ENCODE data around the gene FCHSD2. TPM values are rescaled to one million over a fixed set of nuclear protein-coding genes. Genes with fewer than 3 reads are reported as not detected.
"Not testable (repeated sequence)": the region's sequence is repeated elsewhere in the genome, so short reads cannot be mapped to it uniquely, and the experiment has no call there.

FCHSD2 gene
- polyA plus RNA-seq, 3 donors from 2014 or later = 9.7 to 25.6 (median 11.9) TPM

- no peak for DNase-seq
- H3K27ac Mint-ChIP-seq = peak overlapping the region in 2 of 6 donors; percentile 25 to 41
- H3K36me3 Mint-ChIP-seq = peaks cover 0 to 11% (median 5%) of the 10 kb centered on the region in 3 donors
- H3K9me3 Mint-ChIP-seq = no peaks in the 10 kb centered on the region
- peaks cover 18 to 24% of the 10 kb centered on the region in 2 donors for H3K4me1 Mint-ChIP-seq
- peak overlapping the region in 1 of 5 donors; percentile 13 for H3K4me3 Mint-ChIP-seq
- peaks cover 0 to 2% (median 0%) of the 10 kb centered on the region in 3 donors for H3K27me3 Mint-ChIP-seq (ENCODE audit: low read depth in 3 of 3)
Measured at GRCh38 chr11:73034331-73034730, 107.8 kb downstream of the FCHSD2 start.

DNA sequence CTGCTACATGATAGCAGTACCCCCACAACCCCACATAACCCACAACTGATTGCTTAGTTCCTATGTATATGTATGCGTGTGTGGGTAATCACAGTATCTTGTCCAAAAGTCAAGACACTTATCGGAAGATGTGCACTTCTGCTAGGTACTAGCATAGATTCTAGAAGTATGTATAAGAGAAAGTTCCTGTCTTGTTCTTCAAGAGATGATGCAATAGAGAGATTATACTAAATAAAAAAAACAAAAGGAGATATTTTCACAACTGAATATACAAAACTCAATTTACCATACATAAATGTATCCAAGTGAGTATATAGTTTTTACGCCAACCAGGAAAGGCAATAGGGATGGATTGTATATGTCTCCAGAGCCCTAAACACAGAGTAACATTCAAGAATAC, 112.0 kb downstream of the FCHSD2 start:
- Mint-ChIP-seq H3K4me3 (no peak overlapping the region), H3K27ac (no peak overlapping the region), H3K4me1 (peaks cover 30 to 42% of the 10 kb centered on the region in 2 donors), H3K27me3 (ENCODE audit: low read depth in 3 of 3) (peaks cover 0 to 1% (median 1%) of the 10 kb centered on the region in 3 donors), H3K9me3 (peaks cover 3 to 21% (median 6%) of the 10 kb centered on the region in 6 donors), H3K36me3 (peaks cover 15 to 19% (median 17%) of the 10 kb centered on the region in 3 donors)
- no peak for DNase-seq

- H3K27me3 Mint-ChIP-seq (ENCODE audit: low read depth in 3 of 3) = peaks cover 0 to 1% (median 0%) of the 10 kb centered on the region in 3 donors
- peak overlapping the region in 1 of 6 donors; percentile 13 for H3K27ac Mint-ChIP-seq
- H3K9me3 Mint-ChIP-seq = peaks cover 8 to 28% (median 11%) of the 10 kb centered on the region in 6 donors
- no peak for DNase-seq
- H3K4me3 Mint-ChIP-seq = no peak overlapping the region
- peaks cover 25 to 36% of the 10 kb centered on the region in 2 donors for H3K4me1 Mint-ChIP-seq
- H3K36me3 Mint-ChIP-seq = peaks cover 22 to 26% (median 24%) of the 10 kb centered on the region in 3 donors
Measured at GRCh38 chr11:73029403-73029802, 112.7 kb downstream of the FCHSD2 start.

- H3K27ac Mint-ChIP-seq = no peak overlapping the region
- DNase-seq = no peak
- H3K4me1 Mint-ChIP-seq = peaks cover 22 to 32% of the 10 kb centered on the region in 2 donors
- H3K36me3 Mint-ChIP-seq = peaks cover 30 to 34% (median 32%) of the 10 kb centered on the region in 3 donors
- peaks cover 0 to 1% (median 0%) of the 10 kb centered on the region in 3 donors for H3K27me3 Mint-ChIP-seq (ENCODE audit: low read depth in 3 of 3)
- peaks cover 8 to 36% (median 19%) of the 10 kb centered on the region in 6 donors for H3K9me3 Mint-ChIP-seq
- no peak overlapping the region for H3K4me3 Mint-ChIP-seq
Measured at GRCh38 chr11:73028611-73029010, 113.5 kb downstream of the FCHSD2 start.

- H3K9me3 Mint-ChIP-seq = peaks cover 8 to 43% (median 23%) of the 10 kb centered on the region in 6 donors
- not testable (repeated sequence) for H3K27me3 Mint-ChIP-seq (ENCODE audit: low read depth in 3 of 3)
Measured at GRCh38 chr11:73027840-73028239, 114.3 kb downstream of the FCHSD2 start.

GRCh38 chr11:73024639-73025038, 117.5 kb downstream of the FCHSD2 start:
- peaks cover 15 to 21% of the 10 kb centered on the region in 2 donors for H3K4me1 Mint-ChIP-seq

More at GRCh38 chr11:73027840-73028239, 114.3 kb downstream of the FCHSD2 start:
- not testable (repeated sequence) for DNase-seq, H3K27ac Mint-ChIP-seq, H3K4me3 Mint-ChIP-seq
- Mint-ChIP-seq H3K36me3 (peaks cover 34 to 38% (median 34%) of the 10 kb centered on the region in 3 donors), H3K4me1 (peaks cover 22 to 32% of the 10 kb centered on the region in 2 donors)

DNA sequence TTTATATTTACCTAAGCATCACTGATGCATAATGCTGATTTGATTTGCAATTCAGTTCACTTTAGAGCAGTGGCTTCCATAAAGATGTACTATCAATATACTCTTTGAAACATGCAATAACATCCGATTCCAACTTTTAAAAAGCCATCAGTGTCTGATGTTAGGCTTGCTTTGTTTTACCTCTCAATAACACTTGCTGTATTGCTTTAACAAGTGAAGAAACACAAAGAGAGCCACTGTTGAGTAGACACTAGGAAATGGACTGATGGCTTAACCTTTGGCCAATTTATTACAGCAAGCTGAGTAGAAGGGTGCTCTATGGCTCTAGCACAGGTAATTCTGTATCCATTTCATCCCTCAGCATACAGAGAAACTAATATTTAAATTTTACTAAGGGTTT, 122.1 kb downstream of the FCHSD2 start:
- Mint-ChIP-seq H3K36me3 (peaks cover 14 to 23% (median 20%) of the 10 kb centered on the region in 3 donors), H3K9me3 (peaks cover 3 to 26% (median 18%) of the 10 kb centered on the region in 6 donors), H3K27me3 (ENCODE audit: low read depth in 3 of 3) (no peaks in the 10 kb centered on the region), H3K4me1 (no peaks in the 10 kb centered on the region), H3K27ac (no peak overlapping the region), H3K4me3 (no peak overlapping the region)
- DNase-seq = no peak

More at GRCh38 chr11:73024639-73025038, 117.5 kb downstream of the FCHSD2 start:
- no peak for DNase-seq
- Mint-ChIP-seq H3K9me3 (peaks cover 11 to 44% (median 23%) of the 10 kb centered on the region in 6 donors), H3K27me3 (ENCODE audit: low read depth in 3 of 3) (peaks cover 0 to 1% (median 0%) of the 10 kb centered on the region in 3 donors), H3K4me3 (no peak overlapping the region), H3K27ac (no peak overlapping the region), H3K36me3 (peaks cover 34 to 39% (median 39%) of the 10 kb centered on the region in 3 donors)

- peaks cover 9 to 17% (median 15%) of the 10 kb centered on the region in 3 donors for H3K36me3 Mint-ChIP-seq
- H3K27me3 Mint-ChIP-seq (ENCODE audit: low read depth in 3 of 3) = no peaks in the 10 kb centered on the region
- H3K27ac Mint-ChIP-seq = no peak overlapping the region
- H3K4me3 Mint-ChIP-seq = no peak overlapping the region
- no peak for DNase-seq
- H3K4me1 Mint-ChIP-seq = no peaks in the 10 kb centered on the region
- H3K9me3 Mint-ChIP-seq = peaks cover 2 to 21% (median 13%) of the 10 kb centered on the region in 6 donors
Measured at GRCh38 chr11:73019449-73019848, 122.7 kb downstream of the FCHSD2 start.

DNA sequence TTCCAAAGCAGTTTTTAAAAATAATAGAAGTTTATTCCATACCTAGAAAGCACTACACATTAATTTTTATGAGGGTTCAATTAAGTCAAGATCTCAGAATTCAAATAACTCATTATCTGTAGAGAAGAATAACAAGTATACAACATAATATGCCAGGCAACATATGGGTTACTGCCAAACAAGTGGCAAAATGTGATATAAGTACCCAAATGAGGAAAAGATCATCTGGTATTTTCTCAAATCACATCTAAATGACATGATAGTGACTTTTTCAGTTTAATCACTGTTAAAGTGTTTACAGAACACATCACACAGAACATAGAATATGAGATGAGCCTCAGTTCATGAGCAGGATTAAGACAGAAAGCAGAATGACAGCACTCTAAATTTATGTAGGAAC, 123.3 kb downstream of the FCHSD2 start:
- H3K27me3 Mint-ChIP-seq (ENCODE audit: low read depth in 3 of 3) = no peaks in the 10 kb centered on the region
- DNase-seq = no peak
- no peak overlapping the region for H3K27ac Mint-ChIP-seq
- peaks cover 2 to 15% (median 7%) of the 10 kb centered on the region in 6 donors for H3K9me3 Mint-ChIP-seq
- no peaks in the 10 kb centered on the region for H3K4me1 Mint-ChIP-seq
- peaks cover 3 to 11% (median 9%) of the 10 kb centered on the region in 3 donors for H3K36me3 Mint-ChIP-seq
- H3K4me3 Mint-ChIP-seq = no peak overlapping the region

GRCh38 chr11:73017024-73017751, 124.9 kb downstream of the FCHSD2 start:
- no peaks in the 10 kb centered on the region for H3K27me3 Mint-ChIP-seq (ENCODE audit: low read depth in 3 of 3)
- peaks cover 0 to under 1% (median 0%) of the 10 kb centered on the region in 6 donors for H3K9me3 Mint-ChIP-seq
- no peak overlapping the region for H3K4me3 Mint-ChIP-seq
- no peaks in the 10 kb centered on the region for H3K36me3 Mint-ChIP-seq
- H3K4me1 Mint-ChIP-seq = peaks cover 8 to 11% of the 10 kb centered on the region in 2 donors
- DNase-seq = no peak
- no peak overlapping the region for H3K27ac Mint-ChIP-seq

- peaks cover 26 to 32% of the 10 kb centered on the region in 2 donors for H3K4me1 Mint-ChIP-seq
- no peak overlapping the region for H3K4me3 Mint-ChIP-seq
- H3K27ac Mint-ChIP-seq = no peak overlapping the region
- no peaks in the 10 kb centered on the region for H3K27me3 Mint-ChIP-seq (ENCODE audit: low read depth in 3 of 3)
- no peak for DNase-seq
- peaks cover 9 to 25% (median 20%) of the 10 kb centered on the region in 6 donors for H3K9me3 Mint-ChIP-seq
- H3K36me3 Mint-ChIP-seq = peaks cover 20 to 28% (median 21%) of the 10 kb centered on the region in 3 donors
Measured at GRCh38 chr11:73013021-73013420, 129.1 kb downstream of the FCHSD2 start.

DNA sequence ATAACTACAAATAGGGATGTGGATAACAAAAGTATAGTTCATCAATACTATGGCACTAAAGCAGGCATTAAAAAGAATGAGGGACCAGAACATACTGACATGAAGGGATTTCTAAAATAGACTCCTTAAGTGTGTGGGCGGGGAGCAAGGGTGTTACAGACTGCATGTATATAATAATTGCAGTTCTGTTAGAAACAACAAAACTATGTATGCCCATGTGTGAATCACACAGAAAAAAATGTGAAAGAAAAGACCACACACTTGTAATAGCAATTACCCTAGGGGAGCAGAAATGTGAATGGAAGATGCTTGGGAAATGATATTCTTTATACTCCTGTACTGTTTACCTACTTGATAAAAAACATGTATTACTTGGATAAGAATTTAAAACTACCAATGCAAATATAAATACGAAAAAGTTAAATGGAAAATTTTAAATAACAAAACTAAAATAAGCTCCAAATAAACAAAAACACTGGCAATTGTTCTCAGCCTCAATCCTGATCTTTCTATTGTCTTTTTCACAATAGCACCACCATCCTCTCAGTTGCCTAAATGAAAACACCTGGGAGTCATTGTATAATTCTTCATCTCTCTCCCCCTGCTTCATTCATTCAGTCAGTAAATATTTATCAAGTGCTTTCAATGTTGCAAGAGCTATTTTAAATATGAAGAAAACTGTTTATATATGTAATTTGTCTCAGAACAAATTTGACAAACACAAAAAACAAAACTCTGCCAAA, 129.8 kb downstream of the FCHSD2 start:
- H3K4me3 Mint-ChIP-seq = no peak overlapping the region
- H3K9me3 Mint-ChIP-seq = peaks cover 9 to 25% (median 20%) of the 10 kb centered on the region in 6 donors

DNA sequence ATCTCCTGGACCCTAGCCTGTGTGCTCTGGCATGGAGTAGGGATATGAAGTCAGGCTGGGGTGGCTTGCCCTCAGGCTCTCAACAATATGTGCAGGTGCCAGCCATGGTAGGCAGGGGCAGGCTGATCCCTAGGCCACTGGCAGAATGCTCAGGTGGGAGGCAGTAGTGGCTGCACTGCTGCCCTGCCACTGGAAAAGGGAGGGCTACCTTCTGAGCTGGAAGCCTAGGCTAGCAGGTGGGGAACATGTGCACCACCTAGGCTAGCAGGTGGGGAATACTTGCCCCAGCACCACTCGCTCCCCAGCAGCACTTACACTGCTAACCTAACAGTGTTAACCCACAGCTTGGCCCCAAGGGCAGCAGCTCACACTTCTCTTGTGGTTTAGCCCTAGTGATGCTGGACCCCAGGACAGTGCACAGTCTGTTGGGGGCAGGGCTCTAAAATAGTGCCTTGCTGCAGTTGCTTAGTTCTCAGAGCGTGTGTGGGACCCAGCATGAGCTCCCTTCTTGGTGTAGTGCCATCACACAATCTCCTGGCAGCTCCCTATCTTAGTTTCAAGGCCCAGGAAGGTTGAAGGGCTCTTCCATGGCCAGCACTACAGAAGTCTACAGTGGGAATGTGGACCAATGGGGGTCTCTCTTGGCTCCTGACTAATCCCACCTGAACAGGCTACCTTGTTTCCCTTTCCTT, 130.8 kb downstream of the FCHSD2 start:
- H3K4me1 Mint-ChIP-seq = peaks cover 26 to 38% of the 10 kb centered on the region in 2 donors
- peak overlapping the region in 1 of 6 donors; percentile 30 for H3K27ac Mint-ChIP-seq
- peaks cover 9 to 25% (median 20%) of the 10 kb centered on the region in 6 donors for H3K9me3 Mint-ChIP-seq
- H3K36me3 Mint-ChIP-seq = peaks cover 20 to 42% (median 26%) of the 10 kb centered on the region in 3 donors
- H3K4me3 Mint-ChIP-seq = no peak overlapping the region
- no peak for DNase-seq
- no peaks in the 10 kb centered on the region for H3K27me3 Mint-ChIP-seq (ENCODE audit: low read depth in 3 of 3)

More for the DNA sequence above, 129.8 kb downstream of the FCHSD2 start:
- H3K4me1 Mint-ChIP-seq = peaks cover 26 to 32% of the 10 kb centered on the region in 2 donors
- H3K27me3 Mint-ChIP-seq (ENCODE audit: low read depth in 3 of 3) = no peaks in the 10 kb centered on the region
- DNase-seq = no peak
- peaks cover 20 to 33% (median 21%) of the 10 kb centered on the region in 3 donors for H3K36me3 Mint-ChIP-seq
- no peak overlapping the region for H3K27ac Mint-ChIP-seq
